H1 (cell line): ENCODE data around the gene PTPN9. TPM values are rescaled to one million over a fixed set of nuclear protein-coding genes. Genes with fewer than 3 reads are reported as not detected.

Experiments used
- CTCF ChIA-PET: fragments of 300-600 bp; sonication (Branson Sonifier 250); formaldehyde crosslinking; loops from one replicate; lab custom pipeline; 2021; ENCODE audit not compliant: partially characterized antibody; lab: Charles Lee
- POLR2A ChIA-PET: fragments of 300-600 bp; sonication (Branson Sonifier 250); formaldehyde crosslinking; loops from one replicate; lab custom pipeline; 2021; ENCODE audit warnings: inconsistent platforms; ENCODE audit not compliant: partially characterized antibody; lab: Charles Lee
- DNase-seq, 2 experiments: peaks; one replicate each; pipeline versions ENCODE4 v3.0.0 to v3.0.0-alpha.2; 2010 to 2022; ENCODE audit warnings: low spot score in 2 of 2, low read depth in 1 of 2, mixed read lengths in 1 of 2
- FAIRE-seq: peaks from 2 replicates; lab custom pipeline; 2011; peaks lifted over from hg19 to GRCh38; lab: Jason Lieb, UNC
- H2AFZ ChIP-seq: 2 replicates; pipeline ENCODE4 v1.8.1; 2012; ENCODE audit warnings: low read length, inconsistent platforms
- H2AK5ac ChIP-seq: 2 replicates; pipeline ENCODE4 v1.6.1; 2013; ENCODE audit warnings: low read depth, low read length
- H2BK120ac ChIP-seq: replicated peaks from 2 replicates; pipeline ENCODE3; 2013; ENCODE audit warnings: low read depth, low read length, inconsistent platforms
- H2BK12ac ChIP-seq: 2 replicates; pipeline ENCODE4 v1.6.1; 2013; ENCODE audit warnings: low read depth, low read length
- H2BK15ac ChIP-seq: 2 replicates; pipeline ENCODE4 v1.6.1; 2013; ENCODE audit warnings: low read length
- H2BK20ac ChIP-seq: 2 replicates; pipeline ENCODE4 v1.6.1; 2013; ENCODE audit warnings: low read length
- H2BK5ac ChIP-seq: 2 replicates; pipeline ENCODE4 v1.6.1; 2013; ENCODE audit warnings: low read depth, low read length
- H3K14ac ChIP-seq: 2 replicates; pipeline ENCODE4 v1.6.1; 2013; ENCODE audit warnings: inconsistent platforms; ENCODE audit not compliant: insufficient read length
- H3K18ac ChIP-seq: 2 replicates; pipeline ENCODE4 v1.6.1; 2013; ENCODE audit warnings: low read length; ENCODE audit errors: extremely low read depth
- H3K23ac ChIP-seq: 2 replicates; pipeline ENCODE4 v1.6.1; 2013; ENCODE audit warnings: inconsistent platforms; ENCODE audit not compliant: insufficient read length
- H3K23me2 ChIP-seq: 2 replicates; pipeline ENCODE4 v1.6.1; 2013; ENCODE audit warnings: low read depth, low read length
- H3K27ac ChIP-seq: 2 replicates; pipeline ENCODE4 v1.6.1; 2011; ENCODE audit warnings: low read depth, low read length, inconsistent platforms
- H3K27me3 ChIP-seq, 4 experiments: replicated peaks in 1 of 4; 1 replicate in 1 of 4; 2 replicates in 3 of 4; pipeline versions ENCODE4 v1.6.1 to v1.8.1; 2011 to 2013; ENCODE audit warnings: low read length in 3 of 4, mild to moderate bottlenecking in 3 of 4, inconsistent platforms in 2 of 4, mixed read lengths in 2 of 4, moderate library complexity in 1 of 4; ENCODE audit not compliant: control insufficient read depth in 3 of 4, insufficient read depth in 3 of 4; ENCODE audit errors: extremely low read depth in 1 of 4
- H3K36me3 ChIP-seq, 4 experiments: 2 replicates each; pipeline versions ENCODE4 v1.6.1 to v1.8.1; 2011 to 2013; ENCODE audit warnings: mild to moderate bottlenecking in 4 of 4, low read length in 3 of 4, moderate library complexity in 2 of 4, control low read depth in 1 of 4, inconsistent platforms in 1 of 4; ENCODE audit not compliant: insufficient read depth in 4 of 4, control insufficient read depth in 2 of 4
- H3K4ac ChIP-seq: replicated peaks from 2 replicates; pipeline ENCODE3; 2013; ENCODE audit warnings: low read length, low read depth, mixed read lengths, inconsistent platforms; ENCODE audit not compliant: insufficient read length
- H3K4me1 ChIP-seq, 4 experiments: replicated peaks in 1 of 4; 1 replicate in 1 of 4; 2 replicates in 3 of 4; pipeline versions ENCODE4 v1.6.1 to v1.8.1; 2011 to 2013; ENCODE audit warnings: low read length in 3 of 4, inconsistent platforms in 2 of 4, mixed read lengths in 1 of 4; ENCODE audit not compliant: insufficient read depth in 4 of 4, control insufficient read depth in 3 of 4
- H3K4me2 ChIP-seq, 2 experiments: 2 replicates each; pipeline versions ENCODE4 v1.6.1 to v1.8.1; 2011 to 2013; ENCODE audit warnings: low read depth in 2 of 2, low read length in 2 of 2, control low read depth in 1 of 2, inconsistent platforms in 1 of 2, mild to moderate bottlenecking in 1 of 2; ENCODE audit not compliant: insufficient read depth in 1 of 2
- H3K4me3 ChIP-seq, 4 experiments: fragments of 200-600, 300-600 bp in 1 of 4; sonication (generic), shearing (Covaris generic), sonication (Bioruptor Twin) in 1 of 4; 2 replicates each; pipeline versions ENCODE4 v1.5.1 to v1.8.1; 2011 to 2016; ENCODE audit warnings: low read length in 4 of 4, low read depth in 3 of 4, control low read depth in 2 of 4, inconsistent platforms in 2 of 4, mild to moderate bottlenecking in 2 of 4, mixed read lengths in 1 of 4, moderate library complexity in 1 of 4; ENCODE audit not compliant: insufficient read depth in 2 of 4; ENCODE audit errors: extremely low read depth in 1 of 4
- H3K56ac ChIP-seq: replicated peaks from 2 replicates; pipeline ENCODE3; 2013; ENCODE audit warnings: low read depth, mild to moderate bottlenecking, mixed read lengths, low read length, inconsistent platforms; ENCODE audit not compliant: insufficient read length
- H3K79me1 ChIP-seq: 2 replicates; pipeline ENCODE4 v1.6.1; 2013; ENCODE audit warnings: low read depth, low read length, control low read depth
- H3K79me2 ChIP-seq, 2 experiments: 2 replicates each; pipeline versions ENCODE4 v1.6.1 to v1.8.1; 2012 to 2013; ENCODE audit warnings: low read length in 2 of 2, mild to moderate bottlenecking in 2 of 2, inconsistent platforms in 1 of 2; ENCODE audit not compliant: insufficient read depth in 2 of 2, control insufficient read depth in 1 of 2
- H3K9ac ChIP-seq, 4 experiments: replicated peaks in 1 of 4; 1 replicate in 1 of 4; 2 replicates in 3 of 4; pipeline versions ENCODE4 v1.6.1 to v1.8.1; 2011 to 2013; ENCODE audit warnings: low read depth in 3 of 4, low read length in 3 of 4, control low read depth in 2 of 4, mild to moderate bottlenecking in 2 of 4, moderate library complexity in 2 of 4, inconsistent platforms in 1 of 4; ENCODE audit errors: extremely low read depth in 1 of 4
- H3K9me3 ChIP-seq, 2 experiments: 2 replicates each; pipeline versions ENCODE4 v1.6.1 to v1.8.1; 2012 to 2013; ENCODE audit warnings: mild to moderate bottlenecking in 2 of 2, moderate library complexity in 2 of 2, control low read depth in 1 of 2, inconsistent platforms in 1 of 2, low read depth in 1 of 2, low read length in 1 of 2, mixed read lengths in 1 of 2; ENCODE audit not compliant: insufficient read depth in 2 of 2
- H4K20me1 ChIP-seq, 2 experiments: replicated peaks in 1 of 2; 2 replicates each; pipeline versions ENCODE3 to v1.8.1; 2011 to 2013; ENCODE audit warnings: inconsistent platforms in 2 of 2, low read length in 2 of 2, mild to moderate bottlenecking in 1 of 2; ENCODE audit not compliant: insufficient read depth in 2 of 2, control insufficient read depth in 1 of 2
- H4K5ac ChIP-seq: 2 replicates; pipeline ENCODE4 v1.6.1; 2013; ENCODE audit warnings: low read length, low read depth, mixed read lengths, inconsistent platforms; ENCODE audit not compliant: insufficient read length
- H4K8ac ChIP-seq: 2 replicates; pipeline ENCODE4 v1.8.0; 2013; ENCODE audit warnings: mild to moderate bottlenecking, moderate library complexity, low read length, inconsistent platforms; ENCODE audit not compliant: insufficient read depth; ENCODE audit errors: extremely low read depth
- H4K91ac ChIP-seq: replicated peaks from 2 replicates; pipeline ENCODE3; 2013; ENCODE audit warnings: low read length, mixed read lengths, inconsistent platforms; ENCODE audit not compliant: insufficient read length
- CREB1 ChIP-seq: IDR thresholded peaks from 2 replicates; pipeline ENCODE4 v1.6.1; 2012; ENCODE audit warnings: inconsistent platforms
- KDM5A ChIP-seq: fragments of 200-600 bp; IDR thresholded peaks from 2 replicates; pipeline ENCODE4 v1.7.1; 2012; ENCODE audit warnings: mild to moderate bottlenecking, low read length, inconsistent platforms, mixed read lengths
- MAX ChIP-seq: IDR thresholded peaks from 2 replicates; pipeline ENCODE4 v1.6.1; 2012; ENCODE audit warnings: inconsistent platforms
- RAD21 ChIP-seq, 2 experiments: IDR thresholded peaks in 1 of 2; conservative IDR thresholded peaks in 1 of 2; 2 replicates each; pipeline ENCODE4 v1.6.1; 2011; ENCODE audit warnings: low read depth in 2 of 2, low read length in 2 of 2, improper control_type of control experiment in 1 of 2, inconsistent platforms in 1 of 2, mild to moderate bottlenecking in 1 of 2, moderate library complexity in 1 of 2
- RXRA ChIP-seq: IDR thresholded peaks from 2 replicates; pipeline ENCODE4 v1.6.1; 2011; ENCODE audit warnings: low read depth, mild to moderate bottlenecking, low read length, moderate library complexity; ENCODE audit not compliant: insufficient read depth
- SP1 ChIP-seq: IDR thresholded peaks from 2 replicates; pipeline ENCODE4 v1.6.1; 2011; ENCODE audit warnings: low read depth, low read length
- SRF ChIP-seq: IDR thresholded peaks from 2 replicates; pipeline ENCODE4 v1.6.1; 2011; ENCODE audit warnings: mild to moderate bottlenecking, low read depth, low read length, moderate library complexity
- TAF7 ChIP-seq: optimal IDR thresholded peaks from 2 replicates; pipeline ENCODE3; 2011; ENCODE audit warnings: low read depth, mild to moderate bottlenecking, inconsistent platforms, low read length, moderate library complexity, borderline replicate concordance
- WGBS, 2 experiments: shearing (Covaris generic) in 1 of 2; methylation state at CpG; one replicate each; pipeline versions ENCODE4 v1.1.6 to v1.1.7; 2013 to 2015; ENCODE audit warnings: low lambda C conversion rate in 2 of 2, mixed read lengths in 2 of 2, inconsistent platforms in 1 of 2, low coverage in 1 of 2, missing lambda C conversion rate in 1 of 2; ENCODE audit not compliant: insufficient replicate concordance in 2 of 2, insufficient coverage in 1 of 2, insufficient read length in 1 of 2; ENCODE audit errors: extremely low coverage in 1 of 2, missing lambda C conversion rate in 1 of 2; 5-methylcytosine and 5-hydroxymethylcytosine counted together
- polyA plus RNA-seq, 7 experiments: library from polyadenylated mRNA; depleted of rRNA in 3 of 7; stranded (reverse) in 5 of 7; unstranded in 2 of 7; fragments of >200 nt in 5 of 7; fragments of 200-250 nt in 2 of 7; gene quantifications; 1 replicate in 5 of 7; 2 replicates in 1 of 7; 4 replicates in 1 of 7; pipeline versions ENCODE4 v1.2.1 to v1.2.3, GENCODE V29; 2011 to 2013; ENCODE audit warnings: missing spikeins in 2 of 7, mixed read lengths in 2 of 7
- total RNA-seq: library from RNA; stranded (reverse); fragmentation: NEBNext Ultra II Directional; extraction: Animal tissue kit (Norgen Biotek cat#: 25700); gene quantifications from 2 replicates; pipeline ENCODE4 v1.2.1, GENCODE V29; 2021

The PTPN9 gene
- total and polyA plus RNA-seq, 2 of the 8 experiments (the other 6 are each of a cell fraction or from before 2014, with no cell fraction given), result 46.6 to 57.4 TPM

DNA sequence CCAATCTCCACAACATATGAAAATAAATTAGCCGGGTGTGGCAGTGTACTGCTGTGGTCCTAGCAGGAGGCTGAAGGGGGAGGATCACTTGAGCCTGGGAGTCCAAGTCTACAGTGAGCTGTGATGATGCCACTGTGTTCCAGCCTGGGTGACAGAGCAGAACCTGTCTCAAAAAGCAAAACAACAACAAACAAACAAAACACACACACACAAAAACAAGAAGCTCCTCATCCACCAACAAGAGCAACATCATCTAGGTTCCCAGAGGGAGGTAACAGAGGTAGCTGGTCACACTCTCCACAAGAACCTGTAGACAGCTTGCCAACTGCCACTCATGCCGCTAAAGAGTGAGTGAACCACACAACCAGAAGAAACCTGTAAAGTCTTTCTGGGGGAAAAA lies 34.8 kb downstream of the PTPN9 start:
- peaks cover 3 to 80% of the 10 kb centered on the region in 2 experiments; a peak in 2 of 4 replicates for H3K79me2 ChIP-seq
- WGBS, 2 experiments, result 97% methylated on average over 2 of the region's 2 CpGs; no CpG with 5 or more reads in 1 of the 2 experiments

More for the DNA sequence above, 34.8 kb downstream of the PTPN9 start:
- peak overlapping the region; percentile 38; the same call in 1 of the 2 replicates for H4K8ac ChIP-seq
- H3K4me1 ChIP-seq, result no peaks in the 10 kb centered on the region
- H3K4ac ChIP-seq, result no peak overlapping the region
- no peak overlapping the region for H2BK20ac ChIP-seq
- H3K14ac ChIP-seq, result no peak overlapping the region
- H4K20me1 ChIP-seq, result peaks cover 0 to 1% of the 10 kb centered on the region in 2 experiments
- CTCF ChIA-PET, result interaction anchor here (0.7 to 4.6 kb wide), 3 partner anchors 12 to 54 kb away, joined by 3 to 29 read pairs (median 3); no protein-coding TSS in a partner anchor
- no peak for FAIRE-seq
- H2BK12ac ChIP-seq, result no peak overlapping the region
- no peak overlapping the region for H3K4me3 ChIP-seq
- H3K23me2 ChIP-seq, result no peaks in the 10 kb centered on the region
- no peak overlapping the region for H2BK5ac ChIP-seq
- no peaks in the 10 kb centered on the region for H3K27me3 ChIP-seq
- H3K18ac ChIP-seq, result no peak overlapping the region
- no peak overlapping the region for H2BK15ac ChIP-seq
- no peak overlapping the region for H3K9ac ChIP-seq
- H4K91ac ChIP-seq, result no peak overlapping the region
- TF ChIP-seq SRF (no peak), MAX (no peak), RXRA (no peak), TAF7 (no peak), CREB1 (no peak), SP1 (no peak), RAD21 (IDR thresholded peaks at IDR 0.05 in 1 of 2, conservative IDR thresholded peaks at IDR 0.05 in 1 of 2; ENCODE audit: low read depth in 2 of 2, low read length in 2 of 2) (no peak), KDM5A (no peak)
- H2AFZ ChIP-seq, result no peak overlapping the region
- H3K23ac ChIP-seq, result no peak overlapping the region
- no peaks in the 10 kb centered on the region for H3K9me3 ChIP-seq
- H4K5ac ChIP-seq, result no peak overlapping the region
- no peak overlapping the region for H3K27ac ChIP-seq
- no peak overlapping the region for H2AK5ac ChIP-seq
- no peak overlapping the region for H3K4me2 ChIP-seq
- H3K79me1 ChIP-seq, result peaks cover 3% of the 10 kb centered on the region
- H3K56ac ChIP-seq, result no peak overlapping the region
- no peak for DNase-seq
- 0 out of 8 replicates have a peak, but pooled peaks cover 0 to 3% (median 0%) of the 10 kb centered on the region in 4 experiments for H3K36me3 ChIP-seq
- H2BK120ac ChIP-seq, result no peak overlapping the region
- POLR2A ChIA-PET, result interaction anchor here (1.1 to 2.0 kb wide), 4 partner anchors 11 to 96 kb away, joined by 4 to 6 read pairs (median 5); partner anchors contain the start of gene IMP3
